KMS-11 (cell line): Measurements from ENCODE around the gene CST6.

Experiments used
- H2AFZ ChIP-seq: fragments of 200-600 bp; sonication (generic); 2 replicates; pipeline ENCODE4 v1.6.1; 2016; ENCODE audit warnings: antibody characterized with exemption, mixed run types, low read depth
- H3K27ac ChIP-seq: fragments of 200-600 bp; sonication (generic); 2 replicates; pipeline ENCODE4 v1.6.1; 2016; ENCODE audit warnings: mild to moderate bottlenecking, mixed run types
- H3K27me3 ChIP-seq: fragments of 200-600 bp; sonication (generic); 2 replicates; pipeline ENCODE4 v1.6.1; 2017; ENCODE audit warnings: mild to moderate bottlenecking, low read depth, mixed run types, moderate library complexity; ENCODE audit not compliant: insufficient read depth
- H3K36me3 ChIP-seq: fragments of 200-600 bp; sonication (generic); 2 replicates; pipeline ENCODE4 v1.6.1; 2017; ENCODE audit warnings: mild to moderate bottlenecking, mixed run types; ENCODE audit not compliant: insufficient read depth
- H3K4me1 ChIP-seq: fragments of 200-600 bp; sonication (generic); 2 replicates; pipeline ENCODE4 v1.6.1; 2016; ENCODE audit warnings: mild to moderate bottlenecking, low read depth, mixed run types; ENCODE audit not compliant: poor library complexity, severe bottlenecking
- H3K4me2 ChIP-seq: fragments of 200-600 bp; sonication (generic); 2 replicates; pipeline ENCODE4 v1.7.0; 2016; ENCODE audit warnings: mild to moderate bottlenecking, mixed run types
- H3K4me3 ChIP-seq: fragments of 200-600 bp; sonication (generic); IDR thresholded peaks from 2 replicates; pipeline ENCODE4 v1.6.1; 2017; ENCODE audit warnings: low read depth, low read length, mixed read lengths; ENCODE audit not compliant: insufficient read depth
- H3K79me2 ChIP-seq: fragments of 200-600 bp; sonication (generic); 2 replicates; pipeline ENCODE4 v1.6.1; 2016; ENCODE audit warnings: low read depth, mixed run types; ENCODE audit not compliant: insufficient read depth
- H3K9ac ChIP-seq: fragments of 200-600 bp; sonication (generic); 2 replicates; pipeline ENCODE4 v1.6.1; 2016; ENCODE audit warnings: mild to moderate bottlenecking, mixed run types
- H4K20me1 ChIP-seq: fragments of 200-600 bp; sonication (generic); 2 replicates; pipeline ENCODE4 v1.6.1; 2016; ENCODE audit warnings: mild to moderate bottlenecking, mixed run types; ENCODE audit not compliant: insufficient read depth
- TF ChIP-seq, protein P1 (sequence below): fragments of 200-600 bp; sonication (generic); conservative IDR thresholded peaks from 2 replicates; pipeline ENCODE4 v1.6.1; 2017; ENCODE audit warnings: low read depth, mild to moderate bottlenecking, antibody characterized with exemption, low read length, moderate library complexity, mixed read lengths

The CST6 gene

DNA sequence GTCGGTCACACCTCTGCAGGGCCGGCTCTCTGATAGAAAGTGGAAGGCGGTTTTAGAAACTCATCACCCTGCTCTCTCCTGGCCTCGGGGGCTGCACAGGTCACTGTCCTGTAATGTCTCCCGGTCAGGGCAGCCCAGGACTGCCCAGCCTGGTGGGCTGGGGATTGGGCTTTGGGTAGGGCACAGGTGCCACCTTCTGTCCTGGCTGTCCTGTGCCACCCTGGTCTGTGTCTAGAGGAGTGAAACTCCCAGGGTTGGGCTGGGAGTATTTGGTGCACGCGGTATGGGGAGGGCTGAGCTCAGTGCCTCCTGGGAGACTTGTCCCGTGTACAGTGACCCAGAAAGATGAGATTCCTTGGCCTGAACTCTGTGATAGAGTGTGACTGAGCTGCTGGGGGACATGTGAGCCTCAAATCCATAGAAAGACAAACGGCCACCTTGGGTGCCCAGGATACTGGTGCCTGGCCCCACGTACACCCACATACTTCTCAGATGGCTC lies 32.5 kb upstream of the CST6 start:
- H3K4me1 ChIP-seq = no peaks in the 10 kb centered on the region
- H3K36me3 ChIP-seq = no peaks in the 10 kb centered on the region
- TF ChIP-seq, protein P1, sequence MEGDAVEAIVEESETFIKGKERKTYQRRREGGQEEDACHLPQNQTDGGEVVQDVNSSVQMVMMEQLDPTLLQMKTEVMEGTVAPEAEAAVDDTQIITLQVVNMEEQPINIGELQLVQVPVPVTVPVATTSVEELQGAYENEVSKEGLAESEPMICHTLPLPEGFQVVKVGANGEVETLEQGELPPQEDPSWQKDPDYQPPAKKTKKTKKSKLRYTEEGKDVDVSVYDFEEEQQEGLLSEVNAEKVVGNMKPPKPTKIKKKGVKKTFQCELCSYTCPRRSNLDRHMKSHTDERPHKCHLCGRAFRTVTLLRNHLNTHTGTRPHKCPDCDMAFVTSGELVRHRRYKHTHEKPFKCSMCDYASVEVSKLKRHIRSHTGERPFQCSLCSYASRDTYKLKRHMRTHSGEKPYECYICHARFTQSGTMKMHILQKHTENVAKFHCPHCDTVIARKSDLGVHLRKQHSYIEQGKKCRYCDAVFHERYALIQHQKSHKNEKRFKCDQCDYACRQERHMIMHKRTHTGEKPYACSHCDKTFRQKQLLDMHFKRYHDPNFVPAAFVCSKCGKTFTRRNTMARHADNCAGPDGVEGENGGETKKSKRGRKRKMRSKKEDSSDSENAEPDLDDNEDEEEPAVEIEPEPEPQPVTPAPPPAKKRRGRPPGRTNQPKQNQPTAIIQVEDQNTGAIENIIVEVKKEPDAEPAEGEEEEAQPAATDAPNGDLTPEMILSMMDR = no peak
- no peak overlapping the region for H2AFZ ChIP-seq
- H4K20me1 ChIP-seq = no peaks in the 10 kb centered on the region
- no peaks in the 10 kb centered on the region for H3K79me2 ChIP-seq
- no peak overlapping the region for H3K9ac ChIP-seq
- no peak overlapping the region for H3K4me2 ChIP-seq
- H3K4me3 ChIP-seq = no peak overlapping the region
- H3K27me3 ChIP-seq = no peaks in the 10 kb centered on the region
- H3K27ac ChIP-seq = no peak overlapping the region

DNA sequence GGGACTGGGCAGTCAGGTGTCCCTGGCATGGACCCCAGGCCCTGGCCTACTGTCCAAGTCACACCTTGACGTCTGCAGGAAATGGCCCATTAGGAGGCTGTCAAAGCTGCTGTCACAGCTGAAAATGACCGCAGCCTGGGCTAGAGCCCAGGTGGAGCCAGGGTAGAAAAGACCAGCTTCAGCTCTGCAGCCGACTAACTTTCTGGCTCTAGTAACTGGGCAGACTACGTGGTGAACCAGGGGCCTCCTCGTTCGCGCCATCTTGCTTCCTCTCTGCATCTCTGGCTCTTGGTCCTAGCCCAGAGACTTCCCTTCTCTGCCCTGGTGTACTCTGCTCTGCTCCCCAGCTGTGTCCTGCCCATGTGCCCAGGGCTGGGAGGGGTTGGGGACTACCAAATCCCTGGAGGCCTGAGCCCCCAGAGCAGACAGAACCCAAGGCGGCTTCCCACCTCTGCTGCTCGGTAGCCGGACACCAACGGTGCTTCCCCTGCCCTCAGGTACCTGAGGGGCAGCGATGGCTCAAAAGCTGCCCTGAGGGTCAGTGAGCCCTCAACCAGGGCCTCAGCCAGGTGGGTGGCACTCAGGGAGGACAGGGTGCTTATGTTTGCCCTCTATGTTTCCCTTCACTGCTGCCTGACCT lies 30.6 kb upstream of the CST6 start:
- no peak overlapping the region for H3K4me2 ChIP-seq
- H3K36me3 ChIP-seq = no peaks in the 10 kb centered on the region
- H3K79me2 ChIP-seq = no peaks in the 10 kb centered on the region
- no peak overlapping the region for H3K9ac ChIP-seq
- no peaks in the 10 kb centered on the region for H3K4me1 ChIP-seq
- TF ChIP-seq, protein P1 = no peak
- H3K27ac ChIP-seq = no peak overlapping the region
- H3K27me3 ChIP-seq = no peaks in the 10 kb centered on the region
- no peak overlapping the region for H3K4me3 ChIP-seq
- H2AFZ ChIP-seq = no peak overlapping the region
- H4K20me1 ChIP-seq = no peaks in the 10 kb centered on the region

DNA sequence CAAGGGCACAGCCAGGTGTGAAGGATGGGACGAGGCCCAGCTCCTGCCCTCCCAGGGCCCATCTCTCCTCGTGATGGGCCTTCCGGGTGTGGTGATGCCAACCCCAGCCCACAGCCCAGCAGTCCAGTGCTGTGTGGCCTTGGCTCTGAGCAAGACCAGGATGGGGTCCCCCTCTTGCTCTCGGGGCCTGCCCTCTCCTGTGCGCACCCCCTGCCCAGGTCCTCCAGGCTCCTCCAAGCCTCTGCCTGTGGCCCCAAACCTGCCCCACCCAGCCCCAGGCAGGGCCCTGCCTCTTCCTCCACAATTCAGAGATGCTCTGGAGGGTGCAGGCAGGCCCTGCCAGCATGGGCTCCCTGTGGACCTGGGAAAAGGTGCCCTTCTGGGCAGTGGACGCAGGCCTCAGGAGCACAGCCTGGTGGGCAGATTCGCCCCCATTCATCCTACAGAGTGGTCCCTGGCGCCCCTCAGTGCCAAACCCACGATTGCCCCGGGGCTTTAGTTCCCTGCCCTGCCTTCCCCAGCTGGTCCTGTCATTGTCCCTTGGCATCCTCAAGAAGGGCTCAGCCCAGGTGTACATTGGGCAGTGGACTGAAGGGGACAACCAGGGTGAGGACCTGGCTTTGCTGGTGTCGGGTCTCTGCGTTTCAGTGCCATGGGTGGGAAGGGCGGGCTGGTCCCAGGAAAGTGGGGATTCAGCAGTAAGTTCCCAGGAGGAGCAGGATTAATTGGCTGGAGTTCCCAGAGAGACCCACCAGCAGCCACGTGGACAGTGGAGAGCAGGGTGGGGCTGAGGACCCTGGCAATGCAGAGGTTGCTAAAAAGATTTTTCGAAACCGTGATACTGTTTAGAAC lies 29.6 kb upstream of the CST6 start:
- H4K20me1 ChIP-seq = no peaks in the 10 kb centered on the region
- H2AFZ ChIP-seq = no peak overlapping the region
- no peaks in the 10 kb centered on the region for H3K79me2 ChIP-seq
- no peak overlapping the region for H3K9ac ChIP-seq
- no peaks in the 10 kb centered on the region for H3K36me3 ChIP-seq
- no peak overlapping the region for H3K4me2 ChIP-seq
- H3K4me3 ChIP-seq = no peak overlapping the region
- no peaks in the 10 kb centered on the region for H3K27me3 ChIP-seq
- TF ChIP-seq, protein P1 = no peak
- H3K27ac ChIP-seq = no peak overlapping the region
- H3K4me1 ChIP-seq = no peaks in the 10 kb centered on the region

DNA sequence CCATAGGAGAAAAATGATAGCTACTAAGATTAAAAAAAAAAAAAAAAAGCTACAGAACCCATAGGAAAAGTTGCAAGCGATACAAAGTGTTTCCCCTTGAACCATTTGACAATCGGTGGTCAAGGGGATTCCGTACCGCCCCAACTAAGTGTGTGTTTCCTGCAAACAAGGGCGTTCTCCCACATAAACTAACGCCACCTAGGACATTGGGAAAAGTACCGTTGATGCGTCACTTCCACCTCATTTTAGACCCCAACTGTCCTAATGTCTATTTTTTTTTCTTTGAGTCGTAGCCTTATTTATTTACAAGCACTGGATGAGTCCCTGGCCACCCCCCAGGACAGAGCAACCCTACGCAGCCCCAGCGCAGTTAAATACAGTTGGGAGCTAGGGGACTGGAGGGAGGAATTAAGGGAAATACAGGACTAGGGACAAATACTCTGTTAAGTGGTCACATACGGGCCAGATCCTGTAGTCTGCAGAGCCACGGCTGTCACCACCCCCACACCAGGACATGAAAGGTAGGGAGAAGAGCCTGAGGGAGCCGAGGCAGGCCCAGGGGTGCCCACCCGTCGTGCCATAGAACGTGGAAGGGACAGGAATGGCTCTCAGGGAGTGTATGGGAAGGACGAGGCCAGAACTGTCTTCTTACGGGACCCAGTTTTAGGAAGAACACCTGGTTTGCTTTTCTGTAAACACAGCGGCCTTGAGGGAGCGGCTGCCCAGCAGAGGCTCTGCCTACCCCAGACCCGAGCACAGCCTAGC lies 28.8 kb upstream of the CST6 start:
- H3K27me3 ChIP-seq = no peaks in the 10 kb centered on the region
- H3K4me2 ChIP-seq = no peak overlapping the region
- TF ChIP-seq, protein P1 = no peak
- H3K27ac ChIP-seq = no peak overlapping the region
- no peak overlapping the region for H3K4me3 ChIP-seq
- H4K20me1 ChIP-seq = no peaks in the 10 kb centered on the region
- H3K36me3 ChIP-seq = no peaks in the 10 kb centered on the region
- no peaks in the 10 kb centered on the region for H3K79me2 ChIP-seq
- no peaks in the 10 kb centered on the region for H3K4me1 ChIP-seq
- H2AFZ ChIP-seq = no peak overlapping the region
- no peak overlapping the region for H3K9ac ChIP-seq
